HepG2 (cell line): Measurements from ENCODE around the gene PMVK. TPM values are rescaled to one million over a fixed set of nuclear protein-coding genes. Genes with fewer than 3 reads are reported as not detected.

Experiments used
- ARNT ChIP-seq: fragments of 450-650 bp; IDR thresholded peaks from 2 replicates; pipeline ENCODE4 v1.6.1; 2017
- ETV6 ChIP-seq: sonication (generic); formaldehyde crosslinking; conservative IDR thresholded peaks from 2 replicates; pipeline ENCODE4 v1.4.0; 2020; ENCODE audit warnings: missing genetic modification reagents
- FOXK1 ChIP-seq: sonication (generic); formaldehyde crosslinking; IDR thresholded peaks from 2 replicates; pipeline ENCODE4 v1.4.0; 2020; ENCODE audit warnings: low read depth, missing genetic modification reagents, borderline replicate concordance
- KAT8 ChIP-seq: IDR thresholded peaks from 2 replicates; pipeline ENCODE4 v1.6.1; 2016; ENCODE audit warnings: missing genetic modification reagents, missing compliant biosample characterization
- MBNL3 ChIP-seq: fragments of 250-450 bp; sonication (Bioruptor Pico); conservative IDR thresholded peaks from 2 replicates; pipeline ENCODE4 v1.8.0; 2022; ENCODE audit warnings: mild to moderate bottlenecking, inconsistent platforms
- PLSCR1 ChIP-seq: sonication (generic); formaldehyde crosslinking; IDR thresholded peaks from 2 replicates; pipeline ENCODE4 v1.5.0; 2020; ENCODE audit warnings: missing genetic modification reagents, mild to moderate bottlenecking, borderline replicate concordance
- PRDM10 ChIP-seq: sonication (generic); formaldehyde crosslinking; IDR thresholded peaks from 2 replicates; pipeline ENCODE4 v1.4.0; 2020; ENCODE audit warnings: low read depth, missing genetic modification reagents
- RAD51 ChIP-seq: fragments of 450-650 bp; IDR thresholded peaks from 2 replicates; pipeline ENCODE4 v1.6.1; 2016; ENCODE audit warnings: borderline replicate concordance
- RARA ChIP-seq: IDR thresholded peaks from 2 replicates; pipeline ENCODE4 v1.6.1; 2016; ENCODE audit warnings: missing genetic modification reagents, missing compliant biosample characterization
- ZFX ChIP-seq: sonication (generic); formaldehyde crosslinking; IDR thresholded peaks from 2 replicates; pipeline ENCODE4 v1.4.0; 2020; ENCODE audit warnings: mild to moderate bottlenecking, low read depth, missing genetic modification reagents, moderate library complexity
- ZGPAT ChIP-seq: IDR thresholded peaks from 2 replicates; pipeline ENCODE4 v1.6.1; 2016; ENCODE audit warnings: mild to moderate bottlenecking
- ZNF337 ChIP-seq: sonication (generic); formaldehyde crosslinking; IDR thresholded peaks from 2 replicates; pipeline ENCODE4 v1.5.1; 2020; ENCODE audit warnings: missing genetic modification reagents, low read depth, mild to moderate bottlenecking, borderline replicate concordance
- ZNF569 ChIP-seq: sonication (generic); formaldehyde crosslinking; IDR thresholded peaks from 2 replicates; pipeline ENCODE4 v1.5.0; 2020; ENCODE audit warnings: mild to moderate bottlenecking, missing genetic modification reagents, moderate library complexity, borderline replicate concordance
- ZNF570 ChIP-seq: sonication (generic); formaldehyde crosslinking; IDR thresholded peaks from 2 replicates; pipeline ENCODE4 v1.4.0; 2020; ENCODE audit warnings: mild to moderate bottlenecking, missing genetic modification reagents, borderline replicate concordance
- ZNF709 ChIP-seq: sonication (generic); formaldehyde crosslinking; IDR thresholded peaks from 2 replicates; pipeline ENCODE4 v1.5.0; 2020; ENCODE audit warnings: mild to moderate bottlenecking, missing genetic modification reagents
- ZNF747 ChIP-seq: sonication (generic); formaldehyde crosslinking; IDR thresholded peaks from 2 replicates; pipeline ENCODE4 v1.8.1; 2023; ENCODE audit warnings: missing genetic modification reagents, mild to moderate bottlenecking, borderline replicate concordance
- ZSCAN21 ChIP-seq: sonication (generic); formaldehyde crosslinking; IDR thresholded peaks from 2 replicates; pipeline ENCODE4 v1.8.0; 2022; ENCODE audit warnings: mild to moderate bottlenecking, missing genetic modification reagents, moderate library complexity, borderline replicate concordance
- polyA plus RNA-seq, 8 experiments: library from polyadenylated mRNA; depleted of rRNA in 3 of 8; stranded (reverse) in 7 of 8; unstranded in 1 of 8; fragments of >200 nt; fragmentation: Illumina TruSeq in 4 of 8; extraction: Trizol in 4 of 8; gene quantifications; 2 replicates each; pipeline versions ENCODE4 v1.2.1 to v1.2.3, GENCODE V29; 2011 to 2016; ENCODE audit warnings: low read depth in 4 of 8, missing spikeins in 1 of 8, mixed read lengths in 1 of 8; ENCODE audit not compliant: insufficient read depth in 1 of 8
- total RNA-seq, 5 experiments: library from RNA; depleted of rRNA; stranded (reverse); fragments of >200 nt; fragmentation: Illumina TruSeq; extraction: Trizol; gene quantifications; 2 replicates each; pipeline ENCODE4 v1.2.3, GENCODE V29; 2016; ENCODE audit warnings: low read depth in 1 of 5
- TF ChIP-seq, protein P1 (sequence below): sonication (generic); formaldehyde crosslinking; IDR thresholded peaks from 2 replicates; pipeline ENCODE4 v1.5.1; 2020; ENCODE audit warnings: mild to moderate bottlenecking, missing genetic modification reagents, moderate library complexity
- TF ChIP-seq, protein P2 (sequence below): sonication (generic); formaldehyde crosslinking; IDR thresholded peaks from 2 replicates; pipeline ENCODE4 v1.4.0; 2020; ENCODE audit warnings: missing genetic modification reagents

PMVK gene
- total and polyA plus RNA-seq, 2 of the 13 experiments (the other 11 are each of a cell fraction or from before 2014, with no cell fraction given) = 3.9 to 12.6 TPM

- TF ChIP-seq PRDM10 (CRISPR knock-in tag) (peak; percentile 94), ETV6 (no peak), KAT8 (CRISPR knock-in tag) (peak; percentile 78), ZNF709 (CRISPR knock-in tag) (no peak), RARA (peak; percentile 90), FOXK1 (CRISPR knock-in tag) (peak; percentile 37; the same call in 1 of the 2 replicates), ZNF337 (CRISPR knock-in tag) (0 out of 2 replicates have a peak, but pooled peaks have one; percentile 48), ZNF747 (CRISPR knock-in tag) (peak; percentile 54; the same call in 1 of the 2 replicates), PLSCR1 (CRISPR knock-in tag) (no peak; the same call in 1 of the 2 replicates), MBNL3 (CRISPR knock-in tag) (no peak), ZFX (peak; percentile 77), ARNT (no peak), RAD51 (no peak), ZNF569 (CRISPR knock-in tag) (no peak), ZNF570 (no peak), ZGPAT (CRISPR knock-in tag) (peak; percentile 78), ZSCAN21 (CRISPR knock-in tag) (peak; percentile 27; the same call in 1 of the 2 replicates)
- TF ChIP-seq, protein P1, sequence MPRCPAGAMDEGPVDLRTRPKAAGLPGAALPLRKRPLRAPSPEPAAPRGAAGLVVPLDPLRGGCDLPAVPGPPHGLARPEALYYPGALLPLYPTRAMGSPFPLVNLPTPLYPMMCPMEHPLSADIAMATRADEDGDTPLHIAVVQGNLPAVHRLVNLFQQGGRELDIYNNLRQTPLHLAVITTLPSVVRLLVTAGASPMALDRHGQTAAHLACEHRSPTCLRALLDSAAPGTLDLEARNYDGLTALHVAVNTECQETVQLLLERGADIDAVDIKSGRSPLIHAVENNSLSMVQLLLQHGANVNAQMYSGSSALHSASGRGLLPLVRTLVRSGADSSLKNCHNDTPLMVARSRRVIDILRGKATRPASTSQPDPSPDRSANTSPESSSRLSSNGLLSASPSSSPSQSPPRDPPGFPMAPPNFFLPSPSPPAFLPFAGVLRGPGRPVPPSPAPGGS (CRISPR knock-in tag) = peak; percentile 59; the same call in 1 of the 2 replicates
- TF ChIP-seq, protein P2, sequence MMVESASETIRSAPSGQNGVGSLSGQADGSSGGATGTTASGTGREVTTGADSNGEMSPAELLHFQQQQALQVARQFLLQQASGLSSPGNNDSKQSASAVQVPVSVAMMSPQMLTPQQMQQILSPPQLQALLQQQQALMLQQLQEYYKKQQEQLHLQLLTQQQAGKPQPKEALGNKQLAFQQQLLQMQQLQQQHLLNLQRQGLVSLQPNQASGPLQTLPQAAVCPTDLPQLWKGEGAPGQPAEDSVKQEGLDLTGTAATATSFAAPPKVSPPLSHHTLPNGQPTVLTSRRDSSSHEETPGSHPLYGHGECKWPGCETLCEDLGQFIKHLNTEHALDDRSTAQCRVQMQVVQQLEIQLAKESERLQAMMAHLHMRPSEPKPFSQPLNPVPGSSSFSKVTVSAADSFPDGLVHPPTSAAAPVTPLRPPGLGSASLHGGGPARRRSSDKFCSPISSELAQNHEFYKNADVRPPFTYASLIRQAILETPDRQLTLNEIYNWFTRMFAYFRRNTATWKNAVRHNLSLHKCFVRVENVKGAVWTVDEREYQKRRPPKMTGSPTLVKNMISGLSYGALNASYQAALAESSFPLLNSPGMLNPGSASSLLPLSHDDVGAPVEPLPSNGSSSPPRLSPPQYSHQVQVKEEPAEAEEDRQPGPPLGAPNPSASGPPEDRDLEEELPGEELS = peak; percentile 69; the same call in 1 of the 2 replicates
These were observed 8.1 kb upstream of the PMVK start (continued) for GRCh38 chr1:154944401-154945159.
